Ureter (tissue), 1 donor: ENCODE results near the gene DENND5A. TPM values are rescaled to one million over a fixed set of nuclear protein-coding genes. Genes with fewer than 3 reads are reported as not detected.
"Not testable (repeated sequence)": the region's sequence is repeated elsewhere in the genome, so short reads cannot be mapped to it uniquely, and the experiment has no call there.

Experiments
- DNase-seq: peaks from one replicate; pipeline ENCODE4 v3.0.0-alpha.2; 2020; ENCODE audit warnings: low spot score
- total RNA-seq: library from RNA; stranded (reverse); gene quantifications from one replicate; pipeline ENCODE4 v1.2.4, GENCODE V29; 2023
- donor health status: DM: yes; HTN: yes; CAD: no.

DENND5A gene
- total RNA-seq, 1 donor from 2014 or later, result 75.0 TPM

DNA sequence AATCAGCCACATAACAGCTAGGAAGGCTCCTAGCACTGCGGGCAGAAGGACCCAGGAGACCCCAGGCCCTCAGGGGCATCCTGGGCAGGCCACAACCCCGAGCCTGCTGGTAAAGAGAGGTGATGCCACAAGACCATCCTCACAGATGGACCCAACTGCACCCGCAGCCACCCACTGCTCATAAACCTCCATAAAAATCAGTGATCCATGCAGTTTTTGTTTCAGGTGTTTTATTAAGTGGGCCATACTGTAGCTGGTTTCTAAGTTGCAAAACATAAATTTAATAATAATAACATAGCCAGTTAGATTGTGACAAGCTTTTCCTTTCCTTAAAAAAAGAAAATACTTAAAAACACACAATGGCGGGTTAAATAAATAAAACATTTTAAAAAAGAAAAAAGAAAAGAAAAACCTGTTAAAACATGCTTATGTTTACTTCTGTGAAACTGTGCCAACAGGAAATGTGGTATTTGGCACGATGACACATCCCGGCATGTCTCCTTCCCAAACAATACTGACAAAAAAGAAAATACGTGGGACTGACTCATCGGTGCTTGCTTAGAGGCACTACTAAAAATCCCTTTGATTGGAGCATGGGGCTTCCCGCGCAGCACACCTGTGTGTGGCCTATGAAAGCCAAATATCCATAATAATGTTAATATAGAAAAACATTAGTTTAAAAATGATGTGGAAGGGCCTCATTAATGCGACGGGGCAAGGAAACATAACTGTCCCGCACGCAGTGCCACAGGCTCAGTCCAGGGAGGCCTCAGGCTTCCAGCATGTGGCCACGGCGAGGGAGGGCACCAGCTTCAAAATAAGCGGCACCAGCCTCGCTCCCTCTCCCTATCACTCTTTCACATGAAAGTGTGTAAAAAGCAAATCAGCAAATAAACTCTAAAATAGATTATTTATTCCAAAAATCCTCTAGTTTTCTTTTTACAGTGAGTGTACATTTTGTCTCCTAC lies 126.3 kb downstream of the DENND5A start:
- peak; percentile 69 for DNase-seq

DNA sequence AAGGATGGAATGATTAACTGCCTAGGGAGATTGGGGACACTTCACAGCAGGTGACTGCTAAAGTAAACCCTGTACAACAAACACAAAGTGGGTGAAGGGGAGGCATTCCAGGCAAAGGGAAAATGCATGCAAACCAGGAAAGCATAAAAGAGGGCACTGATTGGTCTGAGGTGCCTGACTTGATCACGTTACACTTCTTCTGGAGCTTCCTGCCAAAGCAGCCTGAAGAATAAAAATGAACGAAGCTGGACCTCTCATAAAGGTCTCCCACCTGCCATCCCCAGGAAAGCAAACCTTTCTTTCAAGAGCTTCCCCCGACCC lies 127.1 kb downstream of the DENND5A start:
- DNase-seq, result no peak

DNA sequence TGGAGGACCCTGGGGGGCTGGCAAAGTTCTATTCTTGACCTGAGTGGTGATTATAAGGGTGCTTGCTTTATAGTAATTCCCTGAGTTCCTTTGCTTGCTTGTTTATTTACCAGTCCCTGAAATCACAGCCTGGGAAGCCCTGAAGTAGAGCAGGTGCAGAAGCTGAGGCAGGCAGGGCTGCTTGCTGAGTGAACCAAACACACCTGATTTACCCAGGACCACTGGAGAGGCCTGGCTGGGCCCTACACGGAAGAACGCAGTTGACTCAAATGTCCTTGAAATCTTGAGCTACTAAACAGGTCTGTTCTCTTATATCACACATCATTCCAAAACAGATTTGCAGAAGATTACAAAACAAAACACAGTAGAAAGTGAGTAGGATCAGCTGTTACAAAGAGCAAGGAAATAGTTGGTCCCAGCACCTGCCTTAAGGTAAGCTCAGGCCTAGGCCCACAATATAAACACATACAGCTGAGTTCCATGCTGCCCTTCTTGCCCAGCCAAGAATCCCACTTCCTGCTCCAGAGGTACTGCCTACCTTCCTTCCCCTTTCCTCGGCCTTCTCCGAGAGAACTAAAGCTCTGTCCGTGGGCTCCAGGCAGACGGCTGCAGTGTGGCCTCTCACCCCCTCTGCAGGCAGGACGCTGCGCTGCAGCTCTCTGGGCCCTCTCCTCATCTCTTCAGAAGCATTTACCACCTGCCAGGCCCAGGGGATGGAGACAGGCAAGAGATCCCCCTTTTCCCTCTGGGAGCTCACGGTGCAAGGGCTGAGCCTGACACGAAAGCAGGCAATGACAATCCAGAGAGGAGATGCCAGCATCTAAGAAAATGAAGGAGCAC lies 127.6 kb downstream of the DENND5A start:
- DNase-seq, result peak; percentile 82

DNA sequence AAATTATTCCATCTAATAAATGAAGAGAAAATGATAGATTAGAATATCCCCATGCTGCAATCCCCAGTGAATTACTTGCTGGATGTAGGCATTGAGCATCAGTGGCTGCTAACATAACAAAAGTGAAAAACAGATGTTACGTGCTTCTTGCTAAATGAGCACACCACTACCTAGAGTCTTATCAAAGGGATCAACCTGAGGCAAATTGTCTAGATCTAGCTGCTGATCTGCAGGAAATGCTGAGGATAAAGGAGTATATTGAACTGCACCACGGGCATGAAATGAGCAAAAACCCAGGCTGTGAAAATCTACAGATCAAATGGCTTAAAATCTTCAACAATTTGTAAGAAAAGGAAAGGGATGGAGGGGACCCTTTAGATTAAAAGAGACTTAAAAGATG lies 128.4 kb downstream of the DENND5A start:
- no peak for DNase-seq

DNA sequence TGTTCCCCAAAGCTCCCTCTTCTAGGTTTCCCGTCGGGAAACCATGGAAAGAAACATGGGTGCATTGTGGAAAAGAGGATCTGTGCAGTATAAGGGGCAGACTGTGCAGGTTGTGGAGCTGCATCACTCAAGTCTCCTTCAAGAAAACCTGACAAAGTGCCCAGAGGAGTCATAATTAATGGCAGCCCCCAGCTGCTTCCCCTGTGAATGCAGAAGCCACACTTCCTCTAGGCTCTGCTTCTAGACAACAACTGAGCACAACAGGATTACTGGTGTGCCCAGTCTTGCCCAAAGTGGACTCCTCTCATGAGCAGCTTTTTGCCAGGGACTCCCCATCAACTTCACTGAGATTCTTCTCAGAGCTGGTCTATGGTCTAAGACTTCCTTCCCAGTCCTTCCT lies 131.2 kb downstream of the DENND5A start:
- no peak for DNase-seq

DNA sequence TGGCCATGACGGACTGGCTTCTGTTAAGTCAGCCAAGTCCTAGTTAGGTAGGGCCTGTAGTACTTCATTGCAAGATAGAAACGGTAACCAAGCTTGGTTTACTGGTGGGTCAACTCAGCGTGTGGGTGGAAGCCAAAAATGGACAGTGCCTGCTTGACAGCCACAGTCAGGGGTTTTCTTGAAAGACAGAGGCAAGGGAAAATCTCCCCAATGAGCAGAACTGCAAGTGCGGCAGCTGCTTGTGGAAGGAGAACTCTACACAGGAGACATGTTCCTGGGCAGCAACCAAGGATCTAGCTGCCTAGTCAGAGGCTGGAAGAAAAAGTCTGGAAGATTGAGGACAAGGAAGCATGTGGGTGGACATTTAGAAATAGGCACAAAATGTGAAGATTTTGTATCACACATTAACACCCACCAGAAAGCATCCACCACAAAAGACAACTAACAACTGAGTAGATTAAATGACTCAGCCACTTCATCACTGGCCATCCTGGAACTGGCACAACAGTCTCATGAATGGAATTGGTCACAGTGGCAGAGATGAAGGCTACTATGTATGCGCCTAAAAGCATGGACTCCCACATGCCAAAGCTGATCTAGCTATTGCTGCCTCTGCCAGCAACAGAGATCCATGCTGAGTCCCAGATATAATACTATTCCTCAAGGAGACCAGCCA lies 132.8 kb downstream of the DENND5A start:
- no peak for DNase-seq

DNA sequence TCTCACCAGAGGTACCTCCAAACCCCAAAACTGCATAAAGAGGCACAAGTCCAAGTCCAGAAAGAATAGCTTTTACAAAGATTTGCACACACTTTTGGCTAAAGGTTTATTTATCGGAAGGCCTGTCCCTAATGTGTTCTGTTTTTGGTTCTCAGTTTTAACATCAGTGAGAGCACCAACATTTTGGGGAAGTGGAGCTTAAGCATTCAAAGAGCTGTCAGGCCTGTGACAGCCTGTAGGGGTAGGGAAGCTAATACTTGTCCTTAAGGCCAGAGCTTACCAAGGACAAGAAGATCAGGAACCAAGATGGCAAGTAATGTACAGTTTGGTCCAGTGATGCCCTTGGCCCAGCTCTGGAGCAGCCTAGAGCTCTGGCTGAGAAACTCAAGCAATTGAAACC lies 134.9 kb downstream of the DENND5A start:
- DNase-seq, result no peak

DNA sequence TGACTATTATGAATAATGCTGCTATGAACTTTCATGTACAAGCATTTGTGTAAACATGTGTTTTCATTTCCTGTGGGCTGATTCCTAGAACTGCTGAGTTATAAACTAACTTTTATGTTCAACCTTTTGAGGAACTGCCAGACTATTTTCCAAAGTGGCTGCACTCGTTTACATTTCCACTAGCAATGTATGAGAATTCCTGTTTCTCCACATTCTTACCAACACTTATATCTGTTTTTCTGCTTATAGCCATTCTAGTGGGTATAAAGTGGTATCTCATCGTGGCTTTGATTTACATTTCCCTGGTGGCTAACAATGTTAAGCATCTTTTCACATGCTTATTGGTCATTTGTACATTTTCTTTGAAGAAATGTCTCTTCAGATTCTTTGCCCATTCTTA lies 138.5 kb downstream of the DENND5A start:
- no peak for DNase-seq

DNA sequence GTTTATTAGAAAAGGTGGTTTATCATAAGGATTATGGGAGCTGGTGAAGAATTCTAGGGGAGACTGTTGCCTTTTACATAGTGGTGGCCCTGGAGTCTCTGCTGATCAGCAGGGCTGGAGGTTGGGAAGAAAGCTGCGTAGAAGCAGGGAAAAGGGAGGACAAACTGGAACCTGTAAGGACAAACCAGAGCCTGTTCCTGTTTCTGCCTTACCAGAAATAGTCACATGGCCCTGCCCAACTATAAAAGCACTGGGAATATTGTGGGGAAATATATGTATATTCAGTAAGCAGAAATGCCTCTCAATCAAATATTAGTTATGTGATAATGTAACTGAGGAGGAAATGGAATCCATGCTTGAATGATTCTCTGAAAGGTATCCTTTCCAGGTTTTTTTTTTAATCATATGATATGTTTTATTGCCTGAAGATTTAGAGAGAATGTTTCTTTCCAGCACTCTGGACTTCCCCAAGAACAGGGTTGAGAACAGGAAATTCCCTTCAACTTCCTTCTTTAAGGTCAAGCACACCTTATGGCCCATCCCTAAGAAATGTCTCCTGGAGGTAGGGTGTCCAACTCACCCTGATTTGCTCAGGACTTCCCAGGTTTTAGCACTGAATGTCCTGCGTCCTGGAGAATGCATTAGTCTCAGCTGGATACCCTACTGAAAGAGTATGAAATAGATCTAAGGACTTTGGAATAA lies 139.8 kb downstream of the DENND5A start:
- DNase-seq, result no peak

DNA sequence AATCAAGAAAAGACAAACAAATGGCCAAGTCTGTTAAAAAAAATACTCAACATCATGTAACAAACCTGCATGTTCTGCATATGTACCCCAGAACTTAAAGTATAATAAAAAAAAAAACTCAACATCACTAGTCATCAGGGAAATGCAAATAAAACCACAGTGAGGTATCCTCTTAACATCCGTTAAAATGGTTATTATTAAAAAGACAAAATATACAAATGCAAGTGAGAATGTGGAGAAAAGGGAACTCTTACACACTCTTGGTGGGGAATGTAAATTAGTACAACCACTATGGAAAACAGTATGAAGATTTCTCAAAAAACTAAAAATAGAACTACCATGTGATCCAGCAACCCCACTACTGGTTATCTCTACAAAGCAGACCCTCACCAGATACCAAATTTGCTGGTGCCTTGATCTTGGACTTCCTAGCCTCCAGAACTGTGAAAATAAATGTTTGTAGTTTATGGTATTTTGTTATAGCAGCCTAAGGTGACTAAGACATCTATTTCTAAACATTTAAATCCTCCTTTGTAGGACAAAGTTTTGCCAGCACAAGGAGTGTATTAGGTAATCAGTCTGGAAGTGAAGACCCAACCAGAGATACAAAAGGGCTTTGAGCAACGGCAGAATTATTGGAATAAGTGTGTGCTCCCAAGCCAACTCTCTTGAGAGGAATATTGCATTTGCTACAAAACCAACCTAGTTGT lies 141.4 kb downstream of the DENND5A start:
- DNase-seq, result no peak

DNA sequence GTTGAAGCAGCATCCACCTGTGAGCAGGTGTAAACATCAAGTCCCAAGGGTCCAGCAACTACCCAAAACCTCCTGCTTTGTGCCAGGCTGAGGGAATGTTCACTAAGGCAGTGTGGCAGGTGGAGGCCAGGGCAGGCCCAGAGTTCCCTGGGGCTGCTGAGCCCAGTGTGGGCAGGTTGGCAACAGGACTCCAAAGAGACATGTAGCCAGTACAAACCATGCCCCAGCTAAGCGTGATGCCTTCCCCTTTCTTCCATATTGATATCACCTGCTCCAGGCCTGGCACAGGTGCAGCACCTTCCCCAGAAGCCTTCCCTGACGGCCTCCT lies 143.7 kb downstream of the DENND5A start:
- DNase-seq, result no peak

DNA sequence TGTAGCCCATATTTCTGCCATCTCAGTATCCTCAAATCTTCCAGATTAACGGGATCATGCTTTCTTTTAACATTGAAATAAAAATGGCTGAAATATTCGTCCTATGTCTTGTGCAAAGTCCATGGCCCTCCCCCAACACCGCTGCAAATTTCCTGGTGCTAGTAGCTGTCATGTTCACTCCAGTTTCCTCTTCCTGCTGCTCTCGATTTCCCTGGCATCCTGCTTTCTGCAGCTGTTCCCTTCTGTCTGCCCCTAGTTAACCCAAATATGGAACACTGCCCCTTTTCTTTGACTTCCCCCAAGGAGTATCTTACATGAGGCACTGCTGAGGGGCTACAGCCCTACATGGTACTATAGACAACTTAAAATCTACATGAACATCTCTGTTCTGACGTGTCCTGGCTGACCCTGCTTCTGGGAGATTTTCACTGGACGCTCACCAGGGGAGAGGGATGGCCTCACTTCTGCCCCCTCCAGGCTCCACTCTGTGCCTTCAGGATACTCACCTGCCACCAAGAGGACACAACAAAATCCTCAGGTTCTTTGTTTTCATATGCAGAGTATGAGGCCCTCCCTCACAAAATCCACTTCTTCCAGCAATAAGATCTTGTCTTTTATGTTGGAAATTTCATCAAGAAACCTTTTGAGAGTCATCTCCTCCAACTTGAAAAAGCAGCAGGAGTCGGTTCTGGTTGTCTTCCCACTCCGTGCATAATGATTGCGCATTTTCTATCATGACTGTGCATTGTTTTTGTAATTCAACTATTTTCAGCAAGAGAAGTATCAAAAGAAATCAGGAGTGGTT lies 144.3 kb downstream of the DENND5A start:
- DNase-seq, result no peak

DNA sequence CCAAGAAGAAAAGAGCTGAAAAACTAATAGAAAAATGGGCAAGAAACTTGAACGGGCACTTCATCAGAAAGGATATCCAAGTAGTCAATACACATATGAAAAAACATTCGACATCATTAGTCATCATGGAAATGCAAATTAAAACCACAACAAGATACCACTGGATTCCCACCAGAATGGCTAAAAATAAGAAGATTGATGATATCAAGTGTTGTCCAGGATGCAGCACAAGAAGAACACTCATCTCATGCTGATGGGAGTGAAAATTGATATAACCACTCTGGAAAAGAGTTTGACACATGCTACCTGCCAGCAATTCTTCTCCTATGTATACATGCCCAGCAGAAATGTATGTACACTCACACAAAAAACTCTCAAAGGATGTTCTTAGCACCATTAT lies 146.9 kb downstream of the DENND5A start:
- DNase-seq, result no peak

DNA sequence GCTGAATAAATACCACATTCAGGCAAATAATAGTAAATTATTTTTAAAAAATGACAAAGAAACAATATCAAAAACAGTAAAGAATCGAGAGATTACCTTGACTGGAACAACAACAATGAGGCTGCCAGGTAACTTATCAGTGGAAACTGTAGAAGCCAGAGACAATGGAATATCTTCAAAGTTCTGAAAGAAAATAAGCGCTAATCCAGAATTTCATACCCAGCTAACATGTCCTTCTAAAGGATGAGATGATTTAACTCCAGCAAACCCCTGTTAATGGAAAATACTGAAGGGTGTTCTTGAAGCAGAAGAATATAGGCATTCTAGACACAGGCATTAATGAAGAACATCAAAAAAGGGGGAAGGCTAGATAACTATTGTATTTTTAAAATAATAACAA lies 153.1 kb downstream of the DENND5A start:
- DNase-seq, result no peak

DNA sequence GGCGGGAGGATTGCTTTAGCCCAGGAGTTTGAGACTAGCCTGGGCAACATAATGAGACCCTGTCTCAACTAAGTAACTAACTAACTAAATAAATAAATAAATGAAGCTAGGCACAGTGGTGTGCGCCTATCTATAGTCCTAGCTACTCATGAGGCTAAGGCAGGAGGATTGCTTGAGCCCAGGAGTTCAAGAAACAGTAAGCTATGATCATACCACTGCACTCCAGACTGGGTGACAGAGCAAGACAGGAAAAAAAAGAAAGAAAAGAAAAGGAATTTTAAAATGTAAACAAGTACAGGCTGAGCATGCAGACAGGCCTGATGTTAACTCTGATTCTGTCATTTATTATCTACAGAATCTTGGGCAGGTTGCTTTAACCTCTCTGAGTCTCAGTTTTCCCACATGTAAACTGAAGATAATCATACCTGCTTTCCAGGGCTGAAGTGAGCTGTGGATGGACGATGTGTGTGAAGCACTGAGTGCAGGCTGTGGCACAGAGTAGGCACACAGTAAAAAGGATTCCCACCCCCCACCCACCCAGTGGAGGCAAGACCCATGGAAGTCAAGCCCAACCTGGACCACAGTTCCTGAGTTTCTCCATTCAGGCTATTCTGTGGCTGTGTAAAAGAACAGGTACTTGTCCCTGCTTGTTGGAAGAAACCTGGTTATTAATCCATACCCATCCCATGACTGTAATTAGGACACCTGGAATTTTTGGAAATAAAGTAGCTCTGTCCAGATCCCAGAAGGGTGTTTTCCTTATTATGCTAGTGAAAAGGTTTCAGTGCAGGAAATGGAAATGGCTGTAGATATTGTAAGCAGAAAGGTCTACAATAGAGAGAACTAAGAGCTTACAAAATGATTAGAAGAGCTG lies 155.1 kb downstream of the DENND5A start:
- no peak for DNase-seq

DNA sequence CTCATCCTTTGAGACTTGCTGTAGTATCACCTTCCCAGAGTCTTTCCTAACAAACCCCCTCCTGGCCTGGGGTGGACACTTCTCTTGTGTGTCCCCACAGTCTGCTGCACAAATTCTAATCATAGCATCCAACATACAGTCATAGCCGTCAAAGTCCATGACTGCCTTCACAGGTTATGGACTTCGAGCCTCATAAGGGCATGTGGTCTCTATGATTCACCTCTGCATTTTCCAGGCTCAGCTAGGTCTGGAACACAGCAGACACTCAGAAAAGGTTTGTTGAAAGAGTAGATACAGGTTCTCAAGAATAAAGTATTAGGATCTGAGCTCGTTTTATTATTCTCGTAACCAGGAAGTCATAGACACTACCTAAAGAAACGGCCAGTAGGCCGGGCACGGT lies 160.6 kb downstream of the DENND5A start:
- DNase-seq, result no peak

DNA sequence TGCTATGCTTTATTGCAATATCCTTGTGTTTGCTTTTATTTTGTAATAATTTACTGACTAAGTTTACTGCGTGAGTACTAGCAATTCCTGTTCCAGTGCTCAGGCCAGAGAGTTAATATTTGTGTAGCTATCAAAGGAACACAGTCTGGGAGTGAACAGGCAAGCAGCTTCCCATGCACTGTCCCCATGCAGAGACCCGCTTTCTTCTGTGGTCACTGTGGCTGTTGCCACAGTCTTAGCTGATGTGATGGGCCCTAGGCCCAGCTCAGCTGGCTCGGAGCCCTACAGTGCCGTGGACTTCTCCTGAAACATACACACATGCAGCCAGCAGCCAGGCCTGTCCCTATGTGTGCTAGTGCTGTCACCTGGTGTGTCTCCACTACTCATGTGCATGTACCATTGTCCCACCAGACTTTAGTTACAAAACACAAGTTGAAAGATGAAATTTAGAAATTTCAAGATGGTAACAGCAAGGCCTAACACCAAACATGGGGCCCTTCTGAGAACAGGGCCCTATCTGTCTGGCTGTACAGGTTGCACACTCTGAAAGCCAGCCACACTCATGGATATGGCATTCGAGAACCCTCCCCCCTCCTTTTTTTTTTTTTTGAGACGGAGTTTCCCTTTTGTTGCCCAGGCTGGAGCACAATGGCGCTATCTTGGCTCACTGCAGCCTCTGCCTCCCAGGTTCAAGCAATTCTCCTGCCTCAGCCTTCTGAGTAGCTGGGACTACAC lies 161.4 kb downstream of the DENND5A start:
- DNase-seq, result no peak

DNA sequence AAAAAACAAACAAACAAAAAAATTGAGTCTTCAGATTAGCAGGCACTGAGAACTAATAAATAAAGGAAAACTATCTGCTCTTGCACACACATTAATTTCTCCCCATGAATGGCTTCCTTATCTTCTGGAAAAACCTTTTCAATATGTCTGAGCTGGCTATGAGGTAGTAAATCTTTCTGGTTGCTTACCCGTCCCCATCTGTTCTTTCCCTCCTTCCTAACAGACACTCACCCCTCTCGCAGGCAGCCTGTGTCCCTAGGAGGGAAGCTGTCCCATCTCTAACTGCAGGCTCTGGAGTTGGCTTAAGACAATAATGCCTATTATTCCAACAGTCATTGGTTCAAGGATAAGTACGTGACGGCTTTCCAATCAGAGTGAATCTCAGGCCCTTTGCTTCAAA lies 165.5 kb downstream of the DENND5A start:
- DNase-seq, result no peak

DNA sequence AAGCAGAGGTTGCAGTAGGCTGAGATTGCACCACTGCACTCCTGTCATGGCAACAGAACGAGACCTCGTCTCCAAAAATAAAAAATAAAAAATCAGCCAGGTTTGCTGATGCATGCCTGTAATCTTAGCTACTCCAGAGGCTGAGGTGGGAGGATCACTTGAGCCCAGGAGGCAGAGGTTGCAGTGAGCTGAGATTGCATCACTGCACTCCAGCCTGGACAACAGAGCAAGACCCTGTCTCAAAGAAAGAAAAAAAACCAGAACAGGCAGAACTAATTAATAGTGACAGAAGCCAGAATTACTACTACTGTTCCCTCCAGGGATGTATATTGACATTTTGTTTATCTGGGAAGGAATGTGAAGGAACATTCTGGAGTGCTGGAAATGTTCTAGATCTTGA lies 166.7 kb downstream of the DENND5A start:
- not testable (repeated sequence) for DNase-seq
